NCI-H2171 (cell line): ENCODE measurements around the gene HLF.

Source experiments
- DNase-seq: peaks from one replicate; lab custom pipeline; 2025; lab: John Stamatoyannopoulos, UW

HLF gene

GRCh38 chr17:55254375-55254774 lies 10.4 kb upstream of the HLF start:
- no peak for DNase-seq

- DNase-seq = no peak
Observed at GRCh38 chr17:55258578-55259135, 6.1 kb upstream of the HLF start.

GRCh38 chr17:55259684-55260111 lies 5.1 kb upstream of the HLF start:
- DNase-seq = no peak

GRCh38 chr17:55261311-55261710 lies 3.4 kb upstream of the HLF start:
- no peak for DNase-seq

GRCh38 chr17:55263569-55264277 lies 1.0 kb upstream of the HLF start:
- DNase-seq = no peak

- DNase-seq = no peak
Observed at GRCh38 chr17:55264278-55264644, 499 bp upstream of the HLF start.

- no peak for DNase-seq
Observed at GRCh38 chr17:55265311-55266021, 706 bp downstream of the HLF start.

- DNase-seq = no peak
Observed at GRCh38 chr17:55266051-55266957, 1.5 kb downstream of the HLF start.

GRCh38 chr17:55266958-55267688 lies 2.4 kb downstream of the HLF start:
- DNase-seq = no peak

- no peak for DNase-seq
Observed at GRCh38 chr17:55267777-55268648, 3.3 kb downstream of the HLF start.

GRCh38 chr17:55268649-55269480 lies 4.1 kb downstream of the HLF start:
- DNase-seq = no peak

- DNase-seq = no peak
Observed at GRCh38 chr17:55269894-55270293, 5.1 kb downstream of the HLF start.

GRCh38 chr17:55271223-55271571 lies 6.4 kb downstream of the HLF start:
- DNase-seq = no peak

GRCh38 chr17:55271958-55272710 lies 7.4 kb downstream of the HLF start:
- DNase-seq = no peak

- no peak for DNase-seq
Observed at GRCh38 chr17:55272711-55273578, 8.2 kb downstream of the HLF start.

GRCh38 chr17:55273579-55274354 lies 9.0 kb downstream of the HLF start:
- no peak for DNase-seq
